HEK293 (cell line): ENCODE data around the gene ADK.

Experiments
- CTCF ChIA-PET: fragments of 350-600 bp; formaldehyde crosslinking; extraction: SDS; loops from one replicate; lab custom pipeline; 2021; ENCODE audit warnings: antibody characterized with exemption; lab: Yijun Ruan, JAX
- POLR2A ChIA-PET: fragments of 300-600 bp; formaldehyde crosslinking; extraction: SDS; loops from one replicate; lab custom pipeline; 2020; ENCODE audit warnings: antibody characterized with exemption, inconsistent platforms; lab: Yijun Ruan, JAX
- H3K27ac ChIP-seq: fragments of 200-500 bp; sonication (Bioruptor generic); 2 replicates; pipeline ENCODE4 v1.5.1; 2014; ENCODE audit warnings: low read depth, low read length, control low read depth, inconsistent platforms; ENCODE audit errors: extremely low read depth
- H3K36me3 ChIP-seq, 2 experiments: fragments of 200-500 bp in 1 of 2; sonication (Bioruptor generic) in 1 of 2; 1 replicate in 1 of 2; 2 replicates in 1 of 2; pipeline ENCODE4 v1.5.1; 2014 to 2017; ENCODE audit warnings: inconsistent platforms in 2 of 2, low read length in 2 of 2; ENCODE audit not compliant: control insufficient read depth in 2 of 2, insufficient read depth in 1 of 2
- H3K4me1 ChIP-seq: fragments of 200-500 bp; sonication (Bioruptor generic); 2 replicates; pipeline ENCODE4 v1.5.1; 2014; ENCODE audit warnings: mild to moderate bottlenecking, low read length, inconsistent platforms; ENCODE audit not compliant: control insufficient read depth, insufficient read depth
- H3K4me3 ChIP-seq: 2 replicates; pipeline ENCODE4 v1.5.1; 2011; ENCODE audit warnings: low read depth, mild to moderate bottlenecking, control low read depth, low read length, moderate library complexity
- H3K9me3 ChIP-seq: fragments of 200-500 bp; sonication (Bioruptor generic); 2 replicates; pipeline ENCODE4 v1.5.1; 2014; ENCODE audit warnings: low read depth, low read length, inconsistent platforms; ENCODE audit not compliant: control insufficient read depth, insufficient read depth
- OVOL3 ChIP-seq: fragments of 450-650 bp; formaldehyde crosslinking; IDR thresholded peaks from 2 replicates; pipeline ENCODE4 v1.5.1; 2016; ENCODE audit warnings: missing biosample characterization, missing genetic modification characterization
- ZBTB26 ChIP-seq: fragments of 450-650 bp; formaldehyde crosslinking; optimal IDR thresholded peaks from 2 replicates; pipeline ENCODE3; 2016; ENCODE audit warnings: missing biosample characterization, mild to moderate bottlenecking, missing genetic modification characterization
- ZFP69B ChIP-seq: fragments of 450-650 bp; formaldehyde crosslinking; IDR thresholded peaks from 2 replicates; pipeline ENCODE4 v1.5.1; 2016; ENCODE audit warnings: missing biosample characterization, missing genetic modification characterization
- ZNF19 ChIP-seq: fragments of 450-650 bp; formaldehyde crosslinking; IDR thresholded peaks from 2 replicates; pipeline ENCODE4; 2016; ENCODE audit warnings: missing biosample characterization, missing genetic modification characterization, low read depth
- ZNF202 ChIP-seq: fragments of 450-650 bp; formaldehyde crosslinking; IDR thresholded peaks from 2 replicates; pipeline ENCODE4 v1.5.1; 2016; ENCODE audit warnings: missing biosample characterization, missing genetic modification characterization, borderline replicate concordance
- ZNF23 ChIP-seq: fragments of 450-650 bp; formaldehyde crosslinking; IDR thresholded peaks from 2 replicates; pipeline ENCODE4 v1.5.1; 2016; ENCODE audit warnings: missing biosample characterization, missing genetic modification characterization, borderline replicate concordance
- ZNF248 ChIP-seq: fragments of 450-650 bp; formaldehyde crosslinking; IDR thresholded peaks from 2 replicates; pipeline ENCODE4 v1.5.1; 2017; ENCODE audit warnings: missing biosample characterization, missing genetic modification characterization
- ZNF266 ChIP-seq: fragments of 450-650 bp; formaldehyde crosslinking; IDR thresholded peaks from 2 replicates; pipeline ENCODE4 v1.5.1; 2016; ENCODE audit warnings: missing biosample characterization, missing genetic modification characterization, low read depth
- ZNF302 ChIP-seq: fragments of 450-650 bp; formaldehyde crosslinking; IDR thresholded peaks from 2 replicates; pipeline ENCODE4 v1.5.1; 2016; ENCODE audit warnings: missing biosample characterization, missing genetic modification characterization, low read depth
- ZNF311 ChIP-seq: fragments of 450-650 bp; formaldehyde crosslinking; IDR thresholded peaks from 2 replicates; pipeline ENCODE4 v1.5.1; 2017; ENCODE audit warnings: missing biosample characterization, missing genetic modification characterization, borderline replicate concordance
- ZNF391 ChIP-seq: fragments of 450-650 bp; formaldehyde crosslinking; IDR thresholded peaks from 2 replicates; pipeline ENCODE4 v1.5.1; 2016; ENCODE audit warnings: low read depth, missing biosample characterization, missing genetic modification characterization, borderline replicate concordance
- ZNF544 ChIP-seq: fragments of 450-650 bp; formaldehyde crosslinking; IDR thresholded peaks from 2 replicates; pipeline ENCODE4 v1.5.0; 2017; ENCODE audit warnings: missing biosample characterization, missing genetic modification characterization
- ZNF560 ChIP-seq: fragments of 450-650 bp; formaldehyde crosslinking; IDR thresholded peaks from 2 replicates; pipeline ENCODE4 v1.5.1; 2017; ENCODE audit warnings: missing biosample characterization, missing genetic modification characterization, borderline replicate concordance
- ZNF623 ChIP-seq: fragments of 450-650 bp; formaldehyde crosslinking; IDR thresholded peaks from 2 replicates; pipeline ENCODE4 v1.5.1; 2016; ENCODE audit warnings: missing biosample characterization, missing genetic modification characterization
- ZSCAN16 ChIP-seq: fragments of 450-650 bp; formaldehyde crosslinking; IDR thresholded peaks from 2 replicates; pipeline ENCODE4 v1.5.1; 2016; ENCODE audit warnings: missing biosample characterization, missing genetic modification characterization
- ZXDB ChIP-seq: fragments of 450-650 bp; formaldehyde crosslinking; IDR thresholded peaks from 2 replicates; pipeline ENCODE4 v1.5.1; 2016; ENCODE audit warnings: missing biosample characterization, missing genetic modification characterization
- TF ChIP-seq, protein P1 (sequence below): fragments of 450-650 bp; formaldehyde crosslinking; IDR thresholded peaks from 2 replicates; pipeline ENCODE4 v1.5.1; 2016; ENCODE audit warnings: missing biosample characterization, missing genetic modification characterization
- TF ChIP-seq, protein P2 (sequence below): fragments of 450-650 bp; formaldehyde crosslinking; IDR thresholded peaks from 2 replicates; pipeline ENCODE4 v1.5.1; 2017; ENCODE audit warnings: missing biosample characterization, missing genetic modification characterization
- TF ChIP-seq, protein P3 (sequence below): fragments of 450-650 bp; formaldehyde crosslinking; IDR thresholded peaks from 2 replicates; pipeline ENCODE4 v1.5.1; 2016; ENCODE audit warnings: missing biosample characterization, missing genetic modification characterization
- TF ChIP-seq, protein P4 (sequence below): fragments of 450-650 bp; formaldehyde crosslinking; IDR thresholded peaks from 2 replicates; pipeline ENCODE4 v1.5.1; 2016; ENCODE audit warnings: missing biosample characterization, missing genetic modification characterization
- TF ChIP-seq, protein P5 (sequence below): fragments of 450-650 bp; formaldehyde crosslinking; IDR thresholded peaks from 2 replicates; pipeline ENCODE4 v1.5.1; 2017; ENCODE audit warnings: missing biosample characterization, missing genetic modification characterization

ADK gene

GRCh38 chr10:74685564-74685963, 534.5 kb downstream of the ADK start:
- Histone ChIP-seq H3K27ac (no peak overlapping the region), H3K4me3 (no peak overlapping the region), H3K9me3 (no peaks in the 10 kb centered on the region)
- CTCF ChIA-PET: interaction anchor here (1.1 kb wide), 1 partner anchor 22 kb away, joined by 3 read pairs; no protein-coding TSS in a partner anchor
- TF ChIP-seq, protein P1, sequence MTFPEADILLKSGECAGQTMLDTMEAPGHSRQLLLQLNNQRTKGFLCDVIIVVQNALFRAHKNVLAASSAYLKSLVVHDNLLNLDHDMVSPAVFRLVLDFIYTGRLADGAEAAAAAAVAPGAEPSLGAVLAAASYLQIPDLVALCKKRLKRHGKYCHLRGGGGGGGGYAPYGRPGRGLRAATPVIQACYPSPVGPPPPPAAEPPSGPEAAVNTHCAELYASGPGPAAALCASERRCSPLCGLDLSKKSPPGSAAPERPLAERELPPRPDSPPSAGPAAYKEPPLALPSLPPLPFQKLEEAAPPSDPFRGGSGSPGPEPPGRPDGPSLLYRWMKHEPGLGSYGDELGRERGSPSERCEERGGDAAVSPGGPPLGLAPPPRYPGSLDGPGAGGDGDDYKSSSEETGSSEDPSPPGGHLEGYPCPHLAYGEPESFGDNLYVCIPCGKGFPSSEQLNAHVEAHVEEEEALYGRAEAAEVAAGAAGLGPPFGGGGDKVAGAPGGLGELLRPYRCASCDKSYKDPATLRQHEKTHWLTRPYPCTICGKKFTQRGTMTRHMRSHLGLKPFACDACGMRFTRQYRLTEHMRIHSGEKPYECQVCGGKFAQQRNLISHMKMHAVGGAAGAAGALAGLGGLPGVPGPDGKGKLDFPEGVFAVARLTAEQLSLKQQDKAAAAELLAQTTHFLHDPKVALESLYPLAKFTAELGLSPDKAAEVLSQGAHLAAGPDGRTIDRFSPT (tag by site-specific recombination): no peak
- TF ChIP-seq, protein P2, sequence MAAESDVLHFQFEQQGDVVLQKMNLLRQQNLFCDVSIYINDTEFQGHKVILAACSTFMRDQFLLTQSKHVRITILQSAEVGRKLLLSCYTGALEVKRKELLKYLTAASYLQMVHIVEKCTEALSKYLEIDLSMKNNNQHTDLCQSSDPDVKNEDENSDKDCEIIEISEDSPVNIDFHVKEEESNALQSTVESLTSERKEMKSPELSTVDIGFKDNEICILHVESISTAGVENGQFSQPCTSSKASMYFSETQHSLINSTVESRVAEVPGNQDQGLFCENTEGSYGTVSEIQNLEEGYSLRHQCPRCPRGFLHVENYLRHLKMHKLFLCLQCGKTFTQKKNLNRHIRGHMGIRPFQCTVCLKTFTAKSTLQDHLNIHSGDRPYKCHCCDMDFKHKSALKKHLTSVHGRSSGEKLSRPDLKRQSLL (tag by site-specific recombination): no peak
- no peak for TF ChIP-seq ZNF311
- TF ChIP-seq, protein P3, sequence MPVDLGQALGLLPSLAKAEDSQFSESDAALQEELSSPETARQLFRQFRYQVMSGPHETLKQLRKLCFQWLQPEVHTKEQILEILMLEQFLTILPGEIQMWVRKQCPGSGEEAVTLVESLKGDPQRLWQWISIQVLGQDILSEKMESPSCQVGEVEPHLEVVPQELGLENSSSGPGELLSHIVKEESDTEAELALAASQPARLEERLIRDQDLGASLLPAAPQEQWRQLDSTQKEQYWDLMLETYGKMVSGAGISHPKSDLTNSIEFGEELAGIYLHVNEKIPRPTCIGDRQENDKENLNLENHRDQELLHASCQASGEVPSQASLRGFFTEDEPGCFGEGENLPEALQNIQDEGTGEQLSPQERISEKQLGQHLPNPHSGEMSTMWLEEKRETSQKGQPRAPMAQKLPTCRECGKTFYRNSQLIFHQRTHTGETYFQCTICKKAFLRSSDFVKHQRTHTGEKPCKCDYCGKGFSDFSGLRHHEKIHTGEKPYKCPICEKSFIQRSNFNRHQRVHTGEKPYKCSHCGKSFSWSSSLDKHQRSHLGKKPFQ (tag by site-specific recombination): no peak
- TF ChIP-seq ZNF19: no peak
- no peak for TF ChIP-seq ZNF544 (tag by site-specific recombination)
- no peak for TF ChIP-seq ZNF391 (tag by site-specific recombination)
- no peak for TF ChIP-seq ZNF202
- TF ChIP-seq, protein P4, sequence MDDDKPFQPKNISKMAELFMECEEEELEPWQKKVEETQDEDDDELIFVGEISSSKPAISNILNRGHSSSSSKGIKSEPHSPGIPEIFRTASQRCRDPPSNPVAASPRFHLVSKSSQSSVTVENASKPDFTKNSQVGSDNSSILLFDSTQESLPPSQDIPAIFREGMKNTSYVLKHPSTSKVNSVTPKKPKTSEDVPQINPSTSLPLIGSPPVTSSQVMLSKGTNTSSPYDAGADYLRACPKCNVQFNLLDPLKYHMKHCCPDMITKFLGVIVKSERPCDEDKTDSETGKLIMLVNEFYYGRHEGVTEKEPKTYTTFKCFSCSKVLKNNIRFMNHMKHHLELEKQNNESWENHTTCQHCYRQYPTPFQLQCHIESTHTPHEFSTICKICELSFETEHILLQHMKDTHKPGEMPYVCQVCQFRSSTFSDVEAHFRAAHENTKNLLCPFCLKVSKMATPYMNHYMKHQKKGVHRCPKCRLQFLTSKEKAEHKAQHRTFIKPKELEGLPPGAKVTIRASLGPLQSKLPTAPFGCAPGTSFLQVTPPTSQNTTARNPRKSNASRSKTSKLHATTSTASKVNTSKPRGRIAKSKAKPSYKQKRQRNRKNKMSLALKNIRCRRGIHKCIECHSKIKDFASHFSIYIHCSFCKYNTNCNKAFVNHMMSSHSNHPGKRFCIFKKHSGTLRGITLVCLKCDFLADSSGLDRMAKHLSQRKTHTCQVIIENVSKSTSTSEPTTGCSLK (tag by site-specific recombination): no peak
- TF ChIP-seq ZSCAN16 (tag by site-specific recombination): no peak
- TF ChIP-seq, all 188 proteins: peak for 0
- POLR2A ChIA-PET: interaction anchor here (0.5 kb wide), 1 partner anchor 139 kb away, joined by 4 read pairs; no protein-coding TSS in a partner anchor
- H3K4me1 ChIP-seq: 0 out of 2 replicates have a peak, but pooled peaks cover 3% of the 10 kb centered on the region
- no peaks in the 10 kb centered on the region for H3K36me3 ChIP-seq

GRCh38 chr10:74690393-74690792, 539.4 kb downstream of the ADK start:
- Histone ChIP-seq H3K27ac (no peak overlapping the region), H3K4me1 (no peaks in the 10 kb centered on the region), H3K9me3 (no peaks in the 10 kb centered on the region), H3K4me3 (no peak overlapping the region), H3K36me3 (no peaks in the 10 kb centered on the region)
- CTCF ChIA-PET: interaction anchor here (0.6 to 1.2 kb wide), 2 partner anchors 14 to 107 kb away, joined by 3 to 4 read pairs; no protein-coding TSS in a partner anchor
- POLR2A ChIA-PET: no interaction called here
- TF ChIP-seq ZNF302 (tag by site-specific recombination): no peak
- TF ChIP-seq ZBTB26 (tag by site-specific recombination): no peak
- TF ChIP-seq ZXDB (tag by site-specific recombination): no peak
- no peak for TF ChIP-seq OVOL3
- no peak for TF ChIP-seq ZNF248
- TF ChIP-seq ZNF23 (tag by site-specific recombination): no peak
- TF ChIP-seq ZNF560: no peak
- no peak for TF ChIP-seq ZFP69B (tag by site-specific recombination)
- no peak for TF ChIP-seq ZNF623 (tag by site-specific recombination)
- TF ChIP-seq, protein P5, sequence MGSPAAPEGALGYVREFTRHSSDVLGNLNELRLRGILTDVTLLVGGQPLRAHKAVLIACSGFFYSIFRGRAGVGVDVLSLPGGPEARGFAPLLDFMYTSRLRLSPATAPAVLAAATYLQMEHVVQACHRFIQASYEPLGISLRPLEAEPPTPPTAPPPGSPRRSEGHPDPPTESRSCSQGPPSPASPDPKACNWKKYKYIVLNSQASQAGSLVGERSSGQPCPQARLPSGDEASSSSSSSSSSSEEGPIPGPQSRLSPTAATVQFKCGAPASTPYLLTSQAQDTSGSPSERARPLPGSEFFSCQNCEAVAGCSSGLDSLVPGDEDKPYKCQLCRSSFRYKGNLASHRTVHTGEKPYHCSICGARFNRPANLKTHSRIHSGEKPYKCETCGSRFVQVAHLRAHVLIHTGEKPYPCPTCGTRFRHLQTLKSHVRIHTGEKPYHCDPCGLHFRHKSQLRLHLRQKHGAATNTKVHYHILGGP (tag by site-specific recombination): no peak
- no peak for TF ChIP-seq ZNF266
